Astrocyte of the cerebellum (primary cell): Measurements from ENCODE around the gene PTPRM.

ENCODE experiments used
- DNase-seq: peaks from one replicate; pipeline ENCODE4 v3.0.0-alpha.2; 2011; ENCODE audit warnings: low read depth
- H3K4me3 ChIP-seq: 2 replicates; pipeline ENCODE4 v1.5.1; 2011; ENCODE audit warnings: mild to moderate bottlenecking, low read depth, low read length, moderate library complexity
- CTCF ChIP-seq: IDR thresholded peaks from 2 replicates; pipeline ENCODE4 v1.5.1; 2012; ENCODE audit warnings: low read length, low read depth, moderate library complexity, mild to moderate bottlenecking; ENCODE audit errors: missing control alignments
- in situ Hi-C: cut with HindIII; loops from 2 replicates; pipeline ENCODE4 v1.10.0; 2017; ENCODE audit warnings: low sequenced_read_pairs

The PTPRM gene

GRCh38 chr18:8314124-8314523 lies 747.0 kb downstream of the PTPRM start:
- in situ Hi-C loops, result no loop called here
- no peak for TF ChIP-seq CTCF
- no peak overlapping the region for H3K4me3 ChIP-seq
- DNase-seq, result no peak

- no peak for DNase-seq
- no peak for TF ChIP-seq CTCF
- in situ Hi-C loops, result no loop called here
These were observed 752.8 kb downstream of the PTPRM start for GRCh38 chr18:8319798-8320489.

GRCh38 chr18:8322486-8322885 lies 755.4 kb downstream of the PTPRM start:
- DNase-seq, result no peak
- no peak overlapping the region for H3K4me3 ChIP-seq
- in situ Hi-C loops, result no loop called here
- no peak for TF ChIP-seq CTCF

More at GRCh38 chr18:8319798-8320489, 752.8 kb downstream of the PTPRM start:
- no peak overlapping the region for H3K4me3 ChIP-seq

- no peak overlapping the region for H3K4me3 ChIP-seq
- in situ Hi-C loops, result no loop called here
- TF ChIP-seq CTCF, result no peak
- no peak for DNase-seq
These were observed 757.4 kb downstream of the PTPRM start for GRCh38 chr18:8324343-8325065.

- TF ChIP-seq CTCF, result no peak
- in situ Hi-C loops, result no loop called here
- H3K4me3 ChIP-seq, result no peak overlapping the region
- no peak for DNase-seq
These were observed 759.8 kb downstream of the PTPRM start for GRCh38 chr18:8326763-8327394.

GRCh38 chr18:8328126-8328525 lies 761.0 kb downstream of the PTPRM start:
- in situ Hi-C loops, result no loop called here
- no peak for TF ChIP-seq CTCF
- H3K4me3 ChIP-seq, result no peak overlapping the region
- DNase-seq, result no peak
